ENCODE results near the gene FAF1.

DNA sequence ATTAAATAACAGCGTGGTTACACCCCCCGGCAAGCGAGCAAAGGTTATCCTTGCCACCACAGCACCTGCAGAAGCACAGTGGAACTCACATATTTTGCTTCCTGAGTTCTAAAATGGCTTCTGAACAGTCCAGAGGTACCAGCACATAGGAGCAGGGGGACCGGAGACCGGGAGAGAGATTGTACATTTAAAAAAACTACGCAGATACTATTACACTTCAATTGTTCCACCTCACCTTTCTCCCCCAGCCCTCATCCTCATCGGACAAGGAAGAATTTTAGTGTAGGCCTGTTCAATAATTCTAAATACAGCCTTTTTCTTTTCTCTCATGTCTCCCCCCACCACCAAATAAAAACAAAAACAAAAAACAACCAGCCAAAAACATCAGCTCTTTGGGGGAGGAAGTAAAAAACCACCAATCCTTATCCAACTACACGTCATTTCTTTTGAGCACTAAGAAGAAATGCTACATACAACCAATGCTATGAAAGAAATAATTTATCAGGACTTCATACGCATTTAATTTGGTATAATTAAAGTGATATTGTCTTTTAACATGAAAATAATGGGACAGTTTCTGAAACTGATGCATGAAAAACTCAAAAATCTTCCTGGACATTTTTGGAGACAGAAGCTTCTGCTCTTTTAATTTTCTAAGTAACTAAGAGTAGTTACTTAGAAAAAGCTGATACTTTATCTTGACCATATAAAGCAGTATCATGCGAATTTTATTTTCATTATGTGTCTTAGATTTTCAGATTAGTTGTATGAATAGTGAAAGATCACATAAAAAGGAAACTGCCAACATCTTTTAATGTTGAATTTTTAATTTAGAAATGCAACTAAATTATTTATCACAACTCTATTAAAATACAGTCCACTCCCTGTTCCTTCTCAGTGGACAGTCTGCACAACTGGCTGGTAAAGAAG, 19.1 kb upstream of the FAF1 start:
- TF ChIP-seq, protein P1, sequence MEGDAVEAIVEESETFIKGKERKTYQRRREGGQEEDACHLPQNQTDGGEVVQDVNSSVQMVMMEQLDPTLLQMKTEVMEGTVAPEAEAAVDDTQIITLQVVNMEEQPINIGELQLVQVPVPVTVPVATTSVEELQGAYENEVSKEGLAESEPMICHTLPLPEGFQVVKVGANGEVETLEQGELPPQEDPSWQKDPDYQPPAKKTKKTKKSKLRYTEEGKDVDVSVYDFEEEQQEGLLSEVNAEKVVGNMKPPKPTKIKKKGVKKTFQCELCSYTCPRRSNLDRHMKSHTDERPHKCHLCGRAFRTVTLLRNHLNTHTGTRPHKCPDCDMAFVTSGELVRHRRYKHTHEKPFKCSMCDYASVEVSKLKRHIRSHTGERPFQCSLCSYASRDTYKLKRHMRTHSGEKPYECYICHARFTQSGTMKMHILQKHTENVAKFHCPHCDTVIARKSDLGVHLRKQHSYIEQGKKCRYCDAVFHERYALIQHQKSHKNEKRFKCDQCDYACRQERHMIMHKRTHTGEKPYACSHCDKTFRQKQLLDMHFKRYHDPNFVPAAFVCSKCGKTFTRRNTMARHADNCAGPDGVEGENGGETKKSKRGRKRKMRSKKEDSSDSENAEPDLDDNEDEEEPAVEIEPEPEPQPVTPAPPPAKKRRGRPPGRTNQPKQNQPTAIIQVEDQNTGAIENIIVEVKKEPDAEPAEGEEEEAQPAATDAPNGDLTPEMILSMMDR (conservative IDR thresholded peaks at IDR 0.05 in 1 of 2, IDR thresholded peaks at IDR 0.05 in 1 of 2; ENCODE audit: low read depth in 1 of 2, low read length in 2 of 2) = no peak
- TF ChIP-seq EZH2 (IDR thresholded peaks at IDR 0.05; ENCODE audit: low read length, missing control alignments) = no peak
